ENCODE results near the gene MSI2. TPM values are rescaled to one million over a fixed set of nuclear protein-coding genes. Genes with fewer than 3 reads are reported as not detected.

The MSI2 gene
- total and polyA plus RNA-seq, 9 of the 15 experiments (the other 6 are each of a cell fraction or from before 2014, with no cell fraction given): 4.6 to 61.8 (median 42.4) TPM

GRCh38 chr17:57413848-57414651 lies 157.7 kb downstream of the MSI2 start:
- no peaks in the 10 kb centered on the region for H3K36me3 ChIP-seq (ENCODE audit: control insufficient read depth, insufficient read depth, low read length)
- H3K4me2 ChIP-seq (ENCODE audit: insufficient read depth, low read length): no peak overlapping the region
- WGBS (ENCODE audit: insufficient coverage, low coverage, missing lambda C conversion rate): 89% methylated on average over 9 of the region's 9 CpGs
- POLR2A ChIA-PET: interaction anchor here (0.8 to 1.4 kb wide), 2 partner anchors 11 to 251 kb away, joined by 3 to 4 read pairs; no protein-coding TSS in a partner anchor
- H4K20me1 ChIP-seq (replicated peaks; ENCODE audit: control insufficient read depth, insufficient read depth, low read length): no peaks in the 10 kb centered on the region
- CTCF ChIA-PET (ENCODE audit: low intra/inter-chr PET ratio): no interaction called here
- peaks cover 2% of the 10 kb centered on the region; the same call in 1 of the 3 replicates for H3K79me2 ChIP-seq (ENCODE audit: control insufficient read depth, insufficient read depth, low read length)
- DNase-seq (ENCODE audit: extremely low read depth in 1 of 4, low spot score in 3 of 4) (no peak), ATAC-seq (no peak), FAIRE-seq (peak; percentile 23)
- in situ Hi-C loops (cut with MboI) (no loop called here), intact Hi-C loops (cut with micrococcal nuclease) (no loop called here)
- H3K4me1 ChIP-seq (replicated peaks in 1 of 2; ENCODE audit: control insufficient read depth in 2 of 2, insufficient read depth in 2 of 2, low read length in 2 of 2): no peaks in the 10 kb centered on the region
- no peak overlapping the region for H3K4me3 ChIP-seq
- no peaks in the 10 kb centered on the region for H3K27me3 ChIP-seq (ENCODE audit: control insufficient read depth in 2 of 2, insufficient read depth in 2 of 2, low read length in 2 of 2)
- TSS peak; percentile 28 for BruUV-seq (replicated peaks)
- H3K9me1 ChIP-seq (ENCODE audit: control insufficient read depth, insufficient read depth, low read length): no peaks in the 10 kb centered on the region
- H3K9ac ChIP-seq (ENCODE audit: insufficient read depth in 1 of 2, low read depth in 2 of 2, low read length in 2 of 2): no peak overlapping the region
- H3K9me3 ChIP-seq (replicated peaks; ENCODE audit: control insufficient read depth, insufficient read depth, low read depth, low read length): no peaks in the 10 kb centered on the region
- no peak overlapping the region for H2AFZ ChIP-seq (ENCODE audit: low read depth, low read length)
- TF ChIP-seq, protein P1, sequence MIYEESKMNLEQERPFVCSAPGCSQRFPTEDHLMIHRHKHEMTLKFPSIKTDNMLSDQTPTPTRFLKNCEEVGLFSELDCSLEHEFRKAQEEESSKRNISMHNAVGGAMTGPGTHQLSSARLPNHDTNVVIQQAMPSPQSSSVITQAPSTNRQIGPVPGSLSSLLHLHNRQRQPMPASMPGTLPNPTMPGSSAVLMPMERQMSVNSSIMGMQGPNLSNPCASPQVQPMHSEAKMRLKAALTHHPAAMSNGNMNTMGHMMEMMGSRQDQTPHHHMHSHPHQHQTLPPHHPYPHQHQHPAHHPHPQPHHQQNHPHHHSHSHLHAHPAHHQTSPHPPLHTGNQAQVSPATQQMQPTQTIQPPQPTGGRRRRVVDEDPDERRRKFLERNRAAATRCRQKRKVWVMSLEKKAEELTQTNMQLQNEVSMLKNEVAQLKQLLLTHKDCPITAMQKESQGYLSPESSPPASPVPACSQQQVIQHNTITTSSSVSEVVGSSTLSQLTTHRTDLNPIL (CRISPR knock-in tag; IDR thresholded peaks at IDR 0.05): no peak
- TF ChIP-seq MCM5 (IDR thresholded peaks at IDR 0.05; ENCODE audit: low read depth): no peak
- TF ChIP-seq POLR2B (IDR thresholded peaks at IDR 0.05; ENCODE audit: low read depth, partially characterized antibody): no peak
- TF ChIP-seq SUPT5H (IDR thresholded peaks at IDR 0.05): no peak
- no peak overlapping the region for H3K27ac ChIP-seq (ENCODE audit: extremely low read depth, low read depth, low read length)

Data from K562 (cell line).